T-cell (primary cell): Measurements from ENCODE around the gene SATB1. TPM values are rescaled to one million over a fixed set of nuclear protein-coding genes. Genes with fewer than 3 reads are reported as not detected.
"Not testable (repeated sequence)": the region's sequence is repeated elsewhere in the genome, so short reads cannot be mapped to it uniquely, and the experiment has no call there.

Experiments
- ATAC-seq, 4 experiments: fragments of 200-7000 bp in 3 of 4; fragments of 150-1000 bp in 1 of 4; cut with Tn5 transposase; replicated peaks in 1 of 4; 1 replicate in 3 of 4; 2 replicates in 1 of 4; pipeline ENCODE4 v1.10.0; 2021; ENCODE audit warnings: moderate library complexity in 3 of 4, mild to moderate bottlenecking in 2 of 4, moderate number of reproducible peaks in 1 of 4
- CTCF ChIA-PET, 2 donors: fragments of 300-600 bp; sonication (Branson Sonifier 250); formaldehyde crosslinking; loops; one replicate each; lab custom pipeline; 2022; ENCODE audit warnings: antibody characterized with exemption in 2 of 2; lab: Charles Lee
- POLR2A ChIA-PET, 2 donors: fragments of 300-600 bp; sonication (Branson Sonifier 250); formaldehyde crosslinking; loops; one replicate each; lab custom pipeline; 2022; ENCODE audit warnings: antibody characterized with exemption in 2 of 2; lab: Charles Lee
- DNase-seq, 35 experiments: peaks; one replicate each; pipeline versions ENCODE4 v3.0.0 to v3.0.0-alpha.2; 2013 to 2023
- H3K27ac ChIP-seq: one replicate; pipeline ENCODE4 v1.5.1; 2013; ENCODE audit warnings: low read length
- H3K27me3 ChIP-seq, 2 experiments: replicated peaks in 1 of 2; 1 replicate in 1 of 2; 2 replicates in 1 of 2; pipeline versions ENCODE4 v1.6.1 to v1.7.0; 2013; ENCODE audit warnings: low read length in 1 of 2, mixed read lengths in 1 of 2; ENCODE audit not compliant: control insufficient read depth in 2 of 2, insufficient read depth in 2 of 2; ENCODE audit errors: extremely low read depth in 1 of 2
- H3K36me3 ChIP-seq, 2 donors: 1 replicate in 1 of 2; 2 replicates in 1 of 2; pipeline versions ENCODE4 v1.6.1 to v1.7.0; 2013; ENCODE audit warnings: low read length in 1 of 2; ENCODE audit not compliant: control insufficient read depth in 2 of 2, insufficient read depth in 1 of 2; ENCODE audit errors: extremely low read depth in 1 of 2
- H3K4me1 ChIP-seq, 2 experiments: 1 replicate in 1 of 2; 2 replicates in 1 of 2; pipeline versions ENCODE4 v1.6.1 to v1.7.0; 2013; ENCODE audit warnings: low read length in 2 of 2, mixed read lengths in 1 of 2; ENCODE audit not compliant: insufficient read depth in 2 of 2, control insufficient read depth in 1 of 2; ENCODE audit errors: extremely low read depth in 1 of 2
- H3K4me3 ChIP-seq, 2 donors: 1 replicate in 1 of 2; 2 replicates in 1 of 2; pipeline versions ENCODE4 v1.5.1 to v1.7.0; 2013; ENCODE audit warnings: mild to moderate bottlenecking in 2 of 2, low read length in 1 of 2, moderate library complexity in 1 of 2; ENCODE audit not compliant: control insufficient read depth in 1 of 2; ENCODE audit errors: extremely low read depth in 1 of 2
- H3K9me3 ChIP-seq: 2 replicates; pipeline ENCODE4 v1.7.0; 2013
- H3K27ac Mint-ChIP-seq, 2 donors: one replicate each; pipeline ENCODE4 v1.8.0; 2020 to 2021; ENCODE audit warnings: mild to moderate bottlenecking in 2 of 2, mixed read lengths in 2 of 2
- H3K27me3 Mint-ChIP-seq, 2 donors: one replicate each; pipeline ENCODE4 v1.8.0; 2021 to 2022; ENCODE audit warnings: mixed read lengths in 2 of 2
- H3K36me3 Mint-ChIP-seq: one replicate; pipeline ENCODE4 v1.8.0; 2021; ENCODE audit warnings: mixed read lengths
- H3K4me1 Mint-ChIP-seq, 3 donors: one replicate each; pipeline ENCODE4 v1.8.0; 2020 to 2022; ENCODE audit warnings: mixed read lengths in 3 of 3, mild to moderate bottlenecking in 1 of 3
- H3K4me3 Mint-ChIP-seq, 3 donors: one replicate each; pipeline ENCODE4 v1.8.0; 2020 to 2022; ENCODE audit warnings: mild to moderate bottlenecking in 3 of 3, mixed read lengths in 3 of 3, moderate library complexity in 3 of 3
- H3K9me3 Mint-ChIP-seq, 3 donors: one replicate each; pipeline ENCODE4 v1.8.0; 2020 to 2022; ENCODE audit warnings: mixed read lengths in 3 of 3
- WGBS: methylation state at CpG from one replicate; pipeline ENCODE4 v1.1.5; 2013; ENCODE audit warnings: missing lambda C conversion rate; ENCODE audit not compliant: insufficient coverage; 5-methylcytosine and 5-hydroxymethylcytosine counted together
- total RNA-seq, 35 experiments: library from RNA in 6 of 35; stranded (reverse) in 6 of 35; fragments of 120-200 nt in 1 of 35; gene quantifications; one replicate each; pipeline versions ENCODE4 v1.2.1 to v1.2.4 and lab custom pipeline; 2013 to 2026

SATB1 gene
- total RNA-seq, 5 donors from 2014 or later (not counting 1 experiment from before 2014, with no cell fraction given), result 204 to 417 (median 282) TPM

- H3K4me1 ChIP-seq, H3K27ac ChIP-seq, POLR2A ChIA-PET, H3K4me3 Mint-ChIP-seq, H3K36me3 Mint-ChIP-seq, DNase-seq, H3K27ac Mint-ChIP-seq, H3K9me3 Mint-ChIP-seq, H3K9me3 ChIP-seq, H3K4me3 ChIP-seq, H3K36me3 ChIP-seq, ATAC-seq, H3K27me3 ChIP-seq, CTCF ChIA-PET, H3K27me3 Mint-ChIP-seq: not testable (repeated sequence)
- H3K4me1 Mint-ChIP-seq, result peaks cover 8 to 14% (median 10%) of the 10 kb centered on the region in 3 donors
- WGBS, result 94% methylated on average over 8 of the region's 25 CpGs
These were observed 94.2 kb downstream of the SATB1 start for GRCh38 chr3:18330772-18331441.

GRCh38 chr3:18308096-18308650 lies 117.0 kb downstream of the SATB1 start:
- H3K9me3 Mint-ChIP-seq, result no peaks in the 10 kb centered on the region
- H3K27ac Mint-ChIP-seq, result no peak overlapping the region
- DNase-seq (no peak), ATAC-seq (no peak)
- no peaks in the 10 kb centered on the region for H3K27me3 Mint-ChIP-seq
- no peak overlapping the region for H3K27ac ChIP-seq
- WGBS, result 67% methylated on average over 5 of the region's 5 CpGs
- ChIA-PET POLR2A (no interaction called here), CTCF (no interaction called here)
- H3K27me3 ChIP-seq, result no peaks in the 10 kb centered on the region
- no peaks in the 10 kb centered on the region for H3K9me3 ChIP-seq
- no peak overlapping the region for H3K4me3 ChIP-seq
- H3K36me3 Mint-ChIP-seq, result no peaks in the 10 kb centered on the region
- H3K4me3 Mint-ChIP-seq, result no peak overlapping the region
- H3K4me1 ChIP-seq, result no peaks in the 10 kb centered on the region
- H3K36me3 ChIP-seq, result no peaks in the 10 kb centered on the region
- H3K4me1 Mint-ChIP-seq, result no peaks in the 10 kb centered on the region

GRCh38 chr3:18307529-18307928 lies 117.6 kb downstream of the SATB1 start:
- Histone ChIP-seq H3K27me3 (no peaks in the 10 kb centered on the region), H3K4me1 (no peaks in the 10 kb centered on the region), H3K27ac (no peak overlapping the region), H3K36me3 (no peaks in the 10 kb centered on the region), H3K9me3 (no peaks in the 10 kb centered on the region), H3K4me3 (no peak overlapping the region)
- no peak overlapping the region for H3K4me3 Mint-ChIP-seq
- no peaks in the 10 kb centered on the region for H3K4me1 Mint-ChIP-seq
- ChIA-PET CTCF (no interaction called here), POLR2A (no interaction called here)
- no peaks in the 10 kb centered on the region for H3K9me3 Mint-ChIP-seq
- H3K27ac Mint-ChIP-seq, result no peak overlapping the region
- WGBS, result no CpG with 5 or more reads among the region's 1 CpG
- H3K27me3 Mint-ChIP-seq, result no peaks in the 10 kb centered on the region
- ATAC-seq (no peak), DNase-seq (no peak)
- H3K36me3 Mint-ChIP-seq, result no peaks in the 10 kb centered on the region

GRCh38 chr3:18302517-18302916 lies 122.6 kb downstream of the SATB1 start:
- H3K27me3 ChIP-seq, result no peaks in the 10 kb centered on the region
- Mint-ChIP-seq H3K27me3 (no peaks in the 10 kb centered on the region), H3K27ac (no peak overlapping the region), H3K9me3 (peaks cover 2 to 6% (median 3%) of the 10 kb centered on the region in 3 donors), H3K36me3 (peaks cover 1% of the 10 kb centered on the region), H3K4me1 (no peaks in the 10 kb centered on the region), H3K4me3 (no peak overlapping the region)
- H3K4me3 ChIP-seq, result no peak overlapping the region
- DNase-seq, result no peak
- 100% methylated on average over 1 of the region's 1 CpG for WGBS
- CTCF ChIA-PET, result interaction anchor here (0.6 kb wide), 2 partner anchors 11 to 20 kb away, joined by 3 to 8 read pairs; no protein-coding TSS in a partner anchor
- no peak for ATAC-seq
- H3K27ac ChIP-seq, result no peak overlapping the region
- no peaks in the 10 kb centered on the region for H3K36me3 ChIP-seq
- no peaks in the 10 kb centered on the region for H3K4me1 ChIP-seq
- no peaks in the 10 kb centered on the region for H3K9me3 ChIP-seq
- POLR2A ChIA-PET, result interaction anchor here (0.7 to 1.0 kb wide), 3 partner anchors 10 to 24 kb away, joined by 3 to 4 read pairs (median 4); no protein-coding TSS in a partner anchor

GRCh38 chr3:18301781-18302180 lies 123.4 kb downstream of the SATB1 start:
- ATAC-seq, result no peak
- DNase-seq, result no peak
- Histone ChIP-seq H3K4me3 (no peak overlapping the region), H3K9me3 (no peaks in the 10 kb centered on the region), H3K27me3 (no peaks in the 10 kb centered on the region), H3K36me3 (no peaks in the 10 kb centered on the region), H3K4me1 (no peaks in the 10 kb centered on the region), H3K27ac (no peak overlapping the region)
- H3K36me3 Mint-ChIP-seq, result peaks cover 4% of the 10 kb centered on the region
- H3K27ac Mint-ChIP-seq, result no peak overlapping the region
- CTCF ChIA-PET, result no interaction called here
- no peak overlapping the region for H3K4me3 Mint-ChIP-seq
- no CpG with 5 or more reads among the region's 1 CpG for WGBS
- POLR2A ChIA-PET, result no interaction called here
- peaks cover 6 to 13% (median 10%) of the 10 kb centered on the region in 3 donors for H3K9me3 Mint-ChIP-seq
- no peaks in the 10 kb centered on the region for H3K27me3 Mint-ChIP-seq
- H3K4me1 Mint-ChIP-seq, result no peaks in the 10 kb centered on the region

- H3K36me3 Mint-ChIP-seq, result peaks cover 4% of the 10 kb centered on the region
- no peak overlapping the region for H3K4me3 ChIP-seq
- H3K27me3 Mint-ChIP-seq, result no peaks in the 10 kb centered on the region
- CTCF ChIA-PET, result no interaction called here
- DNase-seq, result no peak
- POLR2A ChIA-PET, result no interaction called here
- no peak overlapping the region for H3K4me3 Mint-ChIP-seq
- no peaks in the 10 kb centered on the region for H3K36me3 ChIP-seq
- no peaks in the 10 kb centered on the region for H3K4me1 ChIP-seq
- no peaks in the 10 kb centered on the region for H3K9me3 ChIP-seq
- no peak for ATAC-seq
- no peaks in the 10 kb centered on the region for H3K27me3 ChIP-seq
- peaks cover 8 to 16% (median 13%) of the 10 kb centered on the region in 3 donors for H3K9me3 Mint-ChIP-seq
- H3K4me1 Mint-ChIP-seq, result no peaks in the 10 kb centered on the region
- no peak overlapping the region for H3K27ac ChIP-seq
- no CpG with 5 or more reads among the region's 3 CpGs for WGBS
- no peak overlapping the region for H3K27ac Mint-ChIP-seq
These were observed 124.2 kb downstream of the SATB1 start for GRCh38 chr3:18300916-18301315.
